HepG2 (cell line): Measurements from ENCODE around the gene TMEM108. TPM values are rescaled to one million over a fixed set of nuclear protein-coding genes. Genes with fewer than 3 reads are reported as not detected.

ENCODE experiments used
- ATAC-seq: fragments of 200-7000 bp; cut with Tn5 transposase; 3 replicates; pipeline ENCODE4 v1.9.1; 2020; ENCODE audit warnings: mild to moderate bottlenecking, moderate library complexity
- BruUV-seq: library from RNA; stranded (reverse); fragments of 400-500 nt; replicated peaks from 2 replicates; lab custom pipeline; 2021; lab: Mats Ljungman, UMichigan
- CTCF ChIA-PET: fragments of 300-600 bp; formaldehyde crosslinking; extraction: SDS; loops from one replicate; lab custom pipeline; 2021; ENCODE audit warnings: low total read pairs, inconsistent platforms, low intra/inter-chr PET ratio; lab: Yijun Ruan, JAX
- POLR2A ChIA-PET: fragments of 350-600 bp; sonication (Branson Sonifier 250); formaldehyde crosslinking; loops from one replicate; lab custom pipeline; 2020; ENCODE audit warnings: antibody characterized with exemption, inconsistent platforms; lab: Yijun Ruan, JAX
- DNase-seq: peaks from one replicate; pipeline ENCODE4 v3.0.0-alpha.2; 2015; ENCODE audit warnings: low spot score
- FAIRE-seq: peaks from 3 replicates; lab custom pipeline; 2011; peaks lifted over from hg19 to GRCh38; lab: Jason Lieb, UNC
- H2AFZ ChIP-seq: one replicate; pipeline ENCODE4 v1.6.1; 2011; ENCODE audit warnings: low read length, inconsistent platforms
- H3K27ac ChIP-seq: fragments of 300-600 bp; 3 replicates; pipeline ENCODE4 v1.8.0; 2011; ENCODE audit warnings: mixed run types, mild to moderate bottlenecking, mixed read lengths, low read length, inconsistent platforms; ENCODE audit not compliant: insufficient read depth; ENCODE audit errors: extremely low read length
- H3K27me3 ChIP-seq, 2 experiments: fragments of 200-600 bp in 1 of 2; 2 replicates in 1 of 2; 3 replicates in 1 of 2; pipeline versions ENCODE4 v1.6.0 to v1.8.0; 2011; ENCODE audit warnings: low read length in 2 of 2, mild to moderate bottlenecking in 2 of 2, moderate library complexity in 2 of 2, inconsistent platforms in 1 of 2; ENCODE audit not compliant: insufficient read depth in 2 of 2, control insufficient read depth in 1 of 2
- H3K36me3 ChIP-seq, 2 experiments: fragments of 200-600 bp in 1 of 2; replicated peaks in 1 of 2; 2 replicates in 1 of 2; 3 replicates in 1 of 2; pipeline versions ENCODE4 v1.5.1 to v1.8.0; 2011; ENCODE audit warnings: low read length in 2 of 2, inconsistent platforms in 1 of 2; ENCODE audit not compliant: insufficient read depth in 2 of 2, control insufficient read depth in 1 of 2
- H3K4me1 ChIP-seq: 2 replicates; pipeline ENCODE4 v1.5.1; 2012; ENCODE audit warnings: low read length, inconsistent platforms; ENCODE audit not compliant: insufficient read depth
- H3K4me2 ChIP-seq: 2 replicates; pipeline ENCODE4 v1.6.0; 2011; ENCODE audit warnings: low read depth, low read length, inconsistent platforms
- H3K4me3 ChIP-seq, 3 experiments: fragments of 200-600 bp in 1 of 3; sonication (generic), shearing (Covaris generic) in 1 of 3; replicated peaks in 1 of 3; 2 replicates each; pipeline ENCODE4 v1.5.1; 2011 to 2016; ENCODE audit warnings: low read length in 3 of 3, inconsistent platforms in 2 of 3, low read depth in 2 of 3, mild to moderate bottlenecking in 2 of 3, control low read depth in 1 of 3, mixed read lengths in 1 of 3; ENCODE audit not compliant: insufficient read depth in 1 of 3
- H3K79me2 ChIP-seq: one replicate; pipeline ENCODE4 v1.6.1; 2011; ENCODE audit warnings: low read length, inconsistent platforms; ENCODE audit not compliant: insufficient read depth
- H3K9ac ChIP-seq: 2 replicates; pipeline ENCODE4 v1.6.0; 2011; ENCODE audit warnings: mild to moderate bottlenecking, low read depth, low read length, inconsistent platforms; ENCODE audit not compliant: insufficient read depth
- H3K9me3 ChIP-seq: 2 replicates; pipeline ENCODE4 v1.5.1; 2012; ENCODE audit warnings: mild to moderate bottlenecking, low read length
- H4K20me1 ChIP-seq: 2 replicates; pipeline ENCODE4 v1.6.0; 2011; ENCODE audit warnings: inconsistent platforms, mild to moderate bottlenecking, low read length, moderate library complexity; ENCODE audit not compliant: insufficient read depth
- ARID2 ChIP-seq: sonication (generic); formaldehyde crosslinking; IDR thresholded peaks from 2 replicates; pipeline ENCODE4 v1.8.1; 2022; ENCODE audit warnings: mild to moderate bottlenecking, missing genetic modification reagents, borderline replicate concordance
- DPF2 ChIP-seq: sonication (generic); formaldehyde crosslinking; IDR thresholded peaks from 2 replicates; pipeline ENCODE4 v1.4.0; 2020; ENCODE audit warnings: mild to moderate bottlenecking, low read depth, missing genetic modification reagents, borderline replicate concordance
- GABPB1 ChIP-seq: IDR thresholded peaks from 2 replicates; pipeline ENCODE4 v1.6.1; 2016; ENCODE audit warnings: mild to moderate bottlenecking, missing genetic modification reagents, moderate library complexity, missing compliant biosample characterization
- GZF1 ChIP-seq: sonication (generic); formaldehyde crosslinking; IDR thresholded peaks from 2 replicates; pipeline ENCODE4 v1.5.1; 2020; ENCODE audit warnings: mild to moderate bottlenecking, missing genetic modification reagents
- HDAC6 ChIP-seq: fragments of 200-600 bp; sonication (generic); IDR thresholded peaks from 2 replicates; pipeline ENCODE4 v1.7.0; 2017; ENCODE audit warnings: mild to moderate bottlenecking, antibody characterized with exemption, low read length, low read depth
- NKX3-1 ChIP-seq: sonication (generic); formaldehyde crosslinking; IDR thresholded peaks from 2 replicates; pipeline ENCODE4 v1.5.0; 2020; ENCODE audit warnings: missing genetic modification reagents
- RBM39 ChIP-seq: fragments of 200-400 bp; formaldehyde crosslinking; IDR thresholded peaks from one replicate; pipeline ENCODE4 v1.6.1; 2018; ENCODE audit warnings: antibody characterized with exemption, mild to moderate bottlenecking, low read depth, low read length; ENCODE audit not compliant: poor library complexity, severe bottlenecking
- RFX5 ChIP-seq: IDR thresholded peaks from 2 replicates; pipeline ENCODE4 v1.6.1; 2011; ENCODE audit warnings: low read depth, low read length, improper control_type of control experiment
- TBX2 ChIP-seq: sonication (generic); formaldehyde crosslinking; IDR thresholded peaks from 2 replicates; pipeline ENCODE4 v1.5.0; 2020; ENCODE audit warnings: missing genetic modification reagents, mild to moderate bottlenecking, borderline replicate concordance
- ZBTB21 ChIP-seq: sonication (generic); formaldehyde crosslinking; IDR thresholded peaks from 2 replicates; pipeline ENCODE4 v1.4.0; 2020; ENCODE audit warnings: missing genetic modification reagents
- ZNF629 ChIP-seq: sonication (generic); formaldehyde crosslinking; conservative IDR thresholded peaks from 2 replicates; pipeline ENCODE4 v1.5.0; 2020; ENCODE audit warnings: missing genetic modification reagents
- ZNF652 ChIP-seq: IDR thresholded peaks from 2 replicates; pipeline ENCODE4 v1.6.1; 2016; ENCODE audit warnings: low read depth, borderline replicate concordance
- ZNF687 ChIP-seq: sonication (generic); formaldehyde crosslinking; IDR thresholded peaks from 2 replicates; pipeline ENCODE4 v1.5.1; 2020; ENCODE audit warnings: mild to moderate bottlenecking, missing genetic modification reagents, moderate library complexity
- WGBS: methylation state at CpG from one replicate; pipeline ENCODE4 v1.1.6; 2017; ENCODE audit warnings: low lambda C conversion rate; 5-methylcytosine and 5-hydroxymethylcytosine counted together
- in situ Hi-C: cut with HindIII; loops from 2 replicates; pipeline ENCODE4 v1.10.0; 2017; ENCODE audit warnings: low pct_unique_long_range_greater_than_20kb; ENCODE audit not compliant: extremely low pct_ligation_motif_present
- intact Hi-C: fragments of 100-400 bp; cut with micrococcal nuclease; formaldehyde crosslinking; loops from one replicate; pipeline ENCODE4 v1.10.0; 2022; ENCODE audit not compliant: unreplicated experiment
- polyA plus RNA-seq, 8 experiments: library from polyadenylated mRNA; depleted of rRNA in 3 of 8; stranded (reverse) in 7 of 8; unstranded in 1 of 8; fragments of >200 nt; fragmentation: Illumina TruSeq in 4 of 8; extraction: Trizol in 4 of 8; gene quantifications; 2 replicates each; pipeline versions ENCODE4 v1.2.1 to v1.2.3, GENCODE V29; 2011 to 2016; ENCODE audit warnings: low read depth in 4 of 8, missing spikeins in 1 of 8, mixed read lengths in 1 of 8; ENCODE audit not compliant: insufficient read depth in 1 of 8
- total RNA-seq, 5 experiments: library from RNA; depleted of rRNA; stranded (reverse); fragments of >200 nt; fragmentation: Illumina TruSeq; extraction: Trizol; gene quantifications; 2 replicates each; pipeline ENCODE4 v1.2.3, GENCODE V29; 2016; ENCODE audit warnings: low read depth in 1 of 5
- TF ChIP-seq, protein P1 (sequence below): sonication (generic); formaldehyde crosslinking; IDR thresholded peaks from 2 replicates; pipeline ENCODE4 v1.8.0; 2022; ENCODE audit warnings: missing genetic modification reagents, low read depth, mild to moderate bottlenecking, borderline replicate concordance
- TF ChIP-seq, protein P2 (sequence below): sonication (generic); formaldehyde crosslinking; IDR thresholded peaks from 2 replicates; pipeline ENCODE4 v1.4.0; 2020; ENCODE audit warnings: low read depth, missing genetic modification reagents
- TF ChIP-seq, protein P3 (sequence below): IDR thresholded peaks from 2 replicates; pipeline ENCODE4 v1.6.1; 2018; ENCODE audit warnings: missing genetic modification reagents

The TMEM108 gene
- total and polyA plus RNA-seq, 2 of the 13 experiments (the other 11 are each of a cell fraction or from before 2014, with no cell fraction given) = not detected

DNA sequence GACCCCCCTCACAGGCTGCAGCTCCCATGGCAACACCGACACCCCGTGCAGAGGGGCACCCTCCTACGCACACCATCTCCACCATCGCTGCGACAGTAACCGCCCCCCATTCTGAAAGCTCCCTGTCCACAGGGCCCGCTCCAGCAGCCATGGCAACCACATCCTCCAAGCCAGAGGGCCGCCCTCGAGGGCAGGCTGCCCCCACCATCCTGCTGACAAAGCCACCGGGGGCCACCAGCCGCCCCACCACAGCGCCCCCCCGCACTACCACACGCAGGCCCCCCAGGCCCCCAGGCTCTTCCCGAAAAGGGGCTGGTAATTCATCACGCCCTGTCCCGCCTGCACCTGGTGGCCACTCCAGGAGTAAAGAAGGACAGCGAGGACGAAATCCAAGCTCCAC, 341.7 kb downstream of the TMEM108 start:
- H3K79me2 ChIP-seq = no peaks in the 10 kb centered on the region
- ChIA-PET CTCF (no interaction called here), POLR2A (no interaction called here)
- DNase-seq = no peak
- 65% methylated on average over 9 of the region's 19 CpGs for WGBS
- BruUV-seq = no TSS peak
- TF ChIP-seq ZNF687 (CRISPR knock-in tag) (no peak), DPF2 (no peak), HDAC6 (no peak), NKX3-1 (CRISPR knock-in tag) (no peak), RFX5 (no peak), TBX2 (CRISPR knock-in tag) (no peak), ARID2 (CRISPR knock-in tag) (no peak), ZBTB21 (no peak), ZNF652 (CRISPR knock-in tag) (no peak), GZF1 (CRISPR knock-in tag) (no peak), ZNF629 (CRISPR knock-in tag) (no peak), RBM39 (no peak), GABPB1 (CRISPR knock-in tag) (no peak)
- TF ChIP-seq, protein P1, sequence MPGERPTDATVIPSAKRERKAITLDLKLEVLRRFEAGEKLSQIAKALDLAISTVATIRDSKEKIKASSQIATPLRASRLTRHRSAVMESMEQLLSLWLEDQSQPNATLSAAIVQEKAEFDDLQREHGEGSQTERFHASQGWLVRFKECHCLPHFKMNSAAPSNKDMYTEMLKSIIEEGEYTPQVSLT (CRISPR knock-in tag) = no peak
- TF ChIP-seq, protein P2, sequence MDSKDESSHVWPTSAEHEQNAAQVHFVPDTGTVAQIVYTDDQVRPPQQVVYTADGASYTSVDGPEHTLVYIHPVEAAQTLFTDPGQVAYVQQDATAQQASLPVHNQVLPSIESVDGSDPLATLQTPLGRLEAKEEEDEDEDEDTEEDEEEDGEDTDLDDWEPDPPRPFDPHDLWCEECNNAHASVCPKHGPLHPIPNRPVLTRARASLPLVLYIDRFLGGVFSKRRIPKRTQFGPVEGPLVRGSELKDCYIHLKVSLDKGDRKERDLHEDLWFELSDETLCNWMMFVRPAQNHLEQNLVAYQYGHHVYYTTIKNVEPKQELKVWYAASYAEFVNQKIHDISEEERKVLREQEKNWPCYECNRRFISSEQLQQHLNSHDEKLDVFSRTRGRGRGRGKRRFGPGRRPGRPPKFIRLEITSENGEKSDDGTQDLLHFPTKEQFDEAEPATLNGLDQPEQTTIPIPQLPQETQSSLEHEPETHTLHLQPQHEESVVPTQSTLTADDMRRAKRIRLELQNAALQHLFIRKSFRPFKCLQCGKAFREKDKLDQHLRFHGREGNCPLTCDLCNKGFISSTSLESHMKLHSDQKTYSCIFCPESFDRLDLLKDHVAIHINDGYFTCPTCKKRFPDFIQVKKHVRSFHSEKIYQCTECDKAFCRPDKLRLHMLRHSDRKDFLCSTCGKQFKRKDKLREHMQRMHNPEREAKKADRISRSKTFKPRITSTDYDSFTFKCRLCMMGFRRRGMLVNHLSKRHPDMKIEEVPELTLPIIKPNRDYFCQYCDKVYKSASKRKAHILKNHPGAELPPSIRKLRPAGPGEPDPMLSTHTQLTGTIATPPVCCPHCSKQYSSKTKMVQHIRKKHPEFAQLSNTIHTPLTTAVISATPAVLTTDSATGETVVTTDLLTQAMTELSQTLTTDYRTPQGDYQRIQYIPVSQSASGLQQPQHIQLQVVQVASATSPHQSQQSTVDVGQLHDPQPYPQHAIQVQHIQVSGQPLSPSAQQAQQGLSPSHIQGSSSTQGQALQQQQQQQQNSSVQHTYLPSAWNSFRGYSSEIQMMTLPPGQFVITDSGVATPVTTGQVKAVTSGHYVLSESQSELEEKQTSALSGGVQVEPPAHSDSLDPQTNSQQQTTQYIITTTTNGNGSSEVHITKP (CRISPR knock-in tag) = no peak
- TF ChIP-seq, protein P3, sequence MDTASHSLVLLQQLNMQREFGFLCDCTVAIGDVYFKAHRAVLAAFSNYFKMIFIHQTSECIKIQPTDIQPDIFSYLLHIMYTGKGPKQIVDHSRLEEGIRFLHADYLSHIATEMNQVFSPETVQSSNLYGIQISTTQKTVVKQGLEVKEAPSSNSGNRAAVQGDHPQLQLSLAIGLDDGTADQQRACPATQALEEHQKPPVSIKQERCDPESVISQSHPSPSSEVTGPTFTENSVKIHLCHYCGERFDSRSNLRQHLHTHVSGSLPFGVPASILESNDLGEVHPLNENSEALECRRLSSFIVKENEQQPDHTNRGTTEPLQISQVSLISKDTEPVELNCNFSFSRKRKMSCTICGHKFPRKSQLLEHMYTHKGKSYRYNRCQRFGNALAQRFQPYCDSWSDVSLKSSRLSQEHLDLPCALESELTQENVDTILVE (CRISPR knock-in tag) = no peak
- TF ChIP-seq, all 625 proteins: peak for 0
- Histone ChIP-seq H3K4me2 (no peak overlapping the region), H4K20me1 (no peaks in the 10 kb centered on the region), H3K27me3 (peaks cover 0 to 3% of the 10 kb centered on the region in 2 experiments; a peak in 2 of 5 replicates), H3K9ac (no peak overlapping the region), H3K36me3 (no peaks in the 10 kb centered on the region), H3K9me3 (no peaks in the 10 kb centered on the region), H3K4me3 (no peak overlapping the region), H3K27ac (no peak overlapping the region), H2AFZ (no peak overlapping the region), H3K4me1 (peaks cover 13% of the 10 kb centered on the region)
- ATAC-seq (no peak), FAIRE-seq (no peak)
- in situ Hi-C loops (loop anchor here (5.0 to 25.0 kb wide), 2 partner anchors 338 to 843 kb away; no protein-coding TSS in a partner anchor), intact Hi-C loops (loop anchor here (5.0 kb wide), 2 partner anchors 213 to 578 kb away; no protein-coding TSS in a partner anchor)
